OCI-M1 (cell line): ENCODE results near the gene ADAMTS9.

Experiments used
- DNase-seq: peaks from one replicate; lab custom pipeline; 2025; lab: John Stamatoyannopoulos, UW

ADAMTS9 gene

GRCh38 chr3:64490180-64490724, 197.5 kb downstream of the ADAMTS9 start:
- no peak for DNase-seq

GRCh38 chr3:64489361-64490044, 198.3 kb downstream of the ADAMTS9 start:
- no peak for DNase-seq

- no peak for DNase-seq
Observed at GRCh38 chr3:64488939-64489338, 198.9 kb downstream of the ADAMTS9 start.

GRCh38 chr3:64484289-64484992, 203.4 kb downstream of the ADAMTS9 start:
- peak; percentile 71 for DNase-seq

GRCh38 chr3:64483467-64483866, 204.3 kb downstream of the ADAMTS9 start:
- no peak for DNase-seq

GRCh38 chr3:64475037-64475436, 212.8 kb downstream of the ADAMTS9 start:
- no peak for DNase-seq

GRCh38 chr3:64473466-64473865, 214.3 kb downstream of the ADAMTS9 start:
- no peak for DNase-seq

- no peak for DNase-seq
Observed at GRCh38 chr3:64470436-64470835, 217.4 kb downstream of the ADAMTS9 start.

- DNase-seq: no peak
Observed at GRCh38 chr3:64467255-64467944, 220.4 kb downstream of the ADAMTS9 start.
